GM12878 (cell line): Measurements from ENCODE around the gene RPL10A. TPM values are rescaled to one million over a fixed set of nuclear protein-coding genes. Genes with fewer than 3 reads are reported as not detected.

Experiments used
- ATAC-seq: fragments of 200-7000 bp; cut with Tn5 transposase; 3 replicates; pipeline ENCODE4 v1.9.1; 2020; ENCODE audit warnings: mild to moderate bottlenecking, moderate library complexity
- BruUV-seq: library from RNA; stranded (reverse); fragments of 400-500 nt; replicated peaks from 2 replicates; lab custom pipeline; 2021; lab: Mats Ljungman, UMichigan
- CTCF ChIA-PET: fragments of 300-600 bp; sonication (Branson Sonifier 250); formaldehyde crosslinking; extraction: SDS; loops from one replicate; lab custom pipeline; 2021; ENCODE audit warnings: inconsistent platforms; lab: Yijun Ruan, JAX
- POLR2A ChIA-PET: fragments of 350-600 bp; formaldehyde crosslinking; extraction: SDS; loops from one replicate; lab custom pipeline; 2021; ENCODE audit warnings: inconsistent platforms; lab: Charles Lee
- RAD21 ChIA-PET: fragments of 300-600 bp; sonication (Branson Sonifier 250); formaldehyde crosslinking; loops from one replicate; lab custom pipeline; 2023; ENCODE audit warnings: antibody characterized with exemption; ENCODE audit not compliant: unreplicated experiment; lab: Charles Lee
- SMC1A ChIA-PET: fragments of 300-600 bp; sonication (Branson Sonifier 250); formaldehyde crosslinking; loops from one replicate; lab custom pipeline; 2023; ENCODE audit not compliant: unreplicated experiment, uncharacterized antibody; lab: Charles Lee
- DNase-seq: peaks from one replicate; pipeline ENCODE4 v3.0.0-alpha.2; 2011; ENCODE audit warnings: low read depth, low spot score
- FAIRE-seq: peaks from 3 replicates; lab custom pipeline; 2011; peaks lifted over from hg19 to GRCh38; lab: Jason Lieb, UNC
- H2AFZ ChIP-seq: 2 replicates; pipeline ENCODE4 v1.6.0; 2011; ENCODE audit warnings: low read depth, low read length, control low read depth; ENCODE audit not compliant: control insufficient read depth
- H3K27ac ChIP-seq: 2 replicates; pipeline ENCODE4 v1.5.1; 2011; ENCODE audit warnings: control low read depth; ENCODE audit not compliant: control insufficient read depth, insufficient read depth
- H3K27me3 ChIP-seq, 2 experiments: replicated peaks in 1 of 2; 2 replicates each; pipeline versions ENCODE4 v1.6.0 to v1.6.1; 2011; ENCODE audit warnings: low read length in 1 of 2; ENCODE audit not compliant: control insufficient read depth in 2 of 2, insufficient read depth in 2 of 2
- H3K36me3 ChIP-seq, 2 experiments: 2 replicates each; pipeline ENCODE4 v1.5.1; 2011; ENCODE audit warnings: low read length in 1 of 2; ENCODE audit not compliant: control insufficient read depth in 2 of 2, insufficient read depth in 2 of 2
- H3K4me1 ChIP-seq: 2 replicates; pipeline ENCODE4 v1.6.1; 2011; ENCODE audit warnings: mild to moderate bottlenecking, low read length, moderate library complexity, mixed read lengths; ENCODE audit not compliant: control insufficient read depth, insufficient read depth
- H3K4me2 ChIP-seq: 2 replicates; pipeline ENCODE4 v1.6.0; 2011; ENCODE audit warnings: control low read depth; ENCODE audit not compliant: control insufficient read depth, insufficient read depth
- H3K4me3 ChIP-seq: fragments of 200-600 bp; sonication (generic); 2 replicates; pipeline ENCODE4 v1.5.1; 2016
- H3K79me2 ChIP-seq: 2 replicates; pipeline ENCODE4 v1.6.0; 2011; ENCODE audit warnings: low read length; ENCODE audit not compliant: control insufficient read depth, insufficient read depth
- H3K9ac ChIP-seq: 2 replicates; pipeline ENCODE4 v1.8.0; 2011; ENCODE audit warnings: low read length, control low read depth, mixed read lengths; ENCODE audit not compliant: control insufficient read depth, insufficient read depth
- H3K9me3 ChIP-seq: replicated peaks from 3 replicates; pipeline ENCODE4 v1.5.1; 2011; ENCODE audit warnings: mild to moderate bottlenecking, low read length; ENCODE audit not compliant: control insufficient read depth, insufficient read depth
- H4K20me1 ChIP-seq: 2 replicates; pipeline ENCODE4 v1.6.0; 2011; ENCODE audit not compliant: control insufficient read depth, insufficient read depth
- ASH2L ChIP-seq: fragments of 300-600, 200-600 bp; sonication (generic); IDR thresholded peaks from 2 replicates; pipeline ENCODE4 v1.6.1; 2017; ENCODE audit warnings: low read depth, mild to moderate bottlenecking, borderline replicate concordance
- BCL11A ChIP-seq: IDR thresholded peaks from 2 replicates; pipeline ENCODE4 v1.6.1; 2011; ENCODE audit warnings: low read depth, low read length
- CEBPB ChIP-seq, 2 experiments: fragments of 150-350 bp in 1 of 2; IDR thresholded peaks; 2 replicates each; pipeline ENCODE4 v1.6.1; 2012 to 2014; ENCODE audit warnings: low read depth in 2 of 2, low read length in 2 of 2, borderline replicate concordance in 1 of 2, inconsistent platforms in 1 of 2
- EGR1 ChIP-seq, 2 experiments: IDR thresholded peaks; 1 replicate in 1 of 2; 2 replicates in 1 of 2; pipeline ENCODE4 v1.6.1; 2011 to 2012; ENCODE audit warnings: low read depth in 2 of 2, low read length in 2 of 2, borderline replicate concordance in 1 of 2, mild to moderate bottlenecking in 1 of 2, moderate library complexity in 1 of 2
- TAF1 ChIP-seq: IDR thresholded peaks from 2 replicates; pipeline ENCODE4 v1.6.1; 2011; ENCODE audit warnings: mild to moderate bottlenecking, low read depth, low read length, borderline replicate concordance
- TBL1XR1 ChIP-seq: IDR thresholded peaks from 2 replicates; pipeline ENCODE4 v1.6.1; 2012; ENCODE audit warnings: low read depth, low read length, improper control_type of control experiment
- WGBS: methylation state at CpG from one replicate; pipeline ENCODE4 v1.1.6; 2016; ENCODE audit warnings: low lambda C conversion rate; ENCODE audit not compliant: insufficient replicate concordance, insufficient coverage; ENCODE audit errors: missing lambda C conversion rate; 5-methylcytosine and 5-hydroxymethylcytosine counted together
- in situ Hi-C: fragments of 300-500 bp; cut with MboI; formaldehyde crosslinking; loops from 9 replicates; pipeline ENCODE4 v1.14.3; 2018; ENCODE audit warnings: mixed read lengths
- intact Hi-C: fragments of 100-400 bp; cut with micrococcal nuclease; formaldehyde crosslinking; loops from one replicate; pipeline ENCODE4 v1.14.2; 2022; ENCODE audit not compliant: unreplicated experiment
- polyA plus RNA-seq, 11 experiments: library from polyadenylated mRNA; depleted of rRNA in 4 of 11; unstranded in 6 of 11; stranded (reverse) in 5 of 11; fragments of >200 nt; fragmentation: Nextera tagmentation in 4 of 11; fragmentation: Illumina TruSeq in 1 of 11; extraction: Ambion mirVana in 4 of 11; extraction: Trizol in 1 of 11; gene quantifications; 1 replicate in 1 of 11; 2 replicates in 10 of 11; pipeline versions ENCODE4 v1.2.1 to v1.2.3, GENCODE V29; 2011 to 2016; ENCODE audit warnings: inconsistent platforms in 2 of 11, missing spikeins in 2 of 11, low read depth in 1 of 11
- total RNA-seq, 4 experiments: library from RNA; depleted of rRNA in 3 of 4; stranded (reverse); fragments of >200 nt in 3 of 4; fragmentation: Illumina TruSeq in 1 of 4; extraction: Trizol in 1 of 4; gene quantifications; 2 replicates each; pipeline versions ENCODE4 v1.2.1 to v1.2.3, GENCODE V29; 2013 to 2021
- TF ChIP-seq, protein P1 (sequence below): fragments of 450-650 bp; formaldehyde crosslinking; IDR thresholded peaks from 2 replicates; pipeline ENCODE4 v1.4.0; 2020; ENCODE audit warnings: mild to moderate bottlenecking, moderate library complexity
- TF ChIP-seq, protein P2 (sequence below): fragments of 450-650 bp; formaldehyde crosslinking; IDR thresholded peaks from 2 replicates; pipeline ENCODE4 v1.4.0; 2022; ENCODE audit warnings: mild to moderate bottlenecking, moderate library complexity
- TF ChIP-seq, protein P3 (sequence below): IDR thresholded peaks from 2 replicates; pipeline ENCODE4 v1.6.1; 2012; ENCODE audit warnings: improper control_type of control experiment, low read depth, low read length; ENCODE audit not compliant: insufficient replicate concordance

Gene RPL10A
- total and polyA plus RNA-seq, 10 of the 15 experiments (the other 5 are each of a cell fraction or from before 2014, with no cell fraction given) = 833 to 4,029 (median 2,795) TPM

DNA sequence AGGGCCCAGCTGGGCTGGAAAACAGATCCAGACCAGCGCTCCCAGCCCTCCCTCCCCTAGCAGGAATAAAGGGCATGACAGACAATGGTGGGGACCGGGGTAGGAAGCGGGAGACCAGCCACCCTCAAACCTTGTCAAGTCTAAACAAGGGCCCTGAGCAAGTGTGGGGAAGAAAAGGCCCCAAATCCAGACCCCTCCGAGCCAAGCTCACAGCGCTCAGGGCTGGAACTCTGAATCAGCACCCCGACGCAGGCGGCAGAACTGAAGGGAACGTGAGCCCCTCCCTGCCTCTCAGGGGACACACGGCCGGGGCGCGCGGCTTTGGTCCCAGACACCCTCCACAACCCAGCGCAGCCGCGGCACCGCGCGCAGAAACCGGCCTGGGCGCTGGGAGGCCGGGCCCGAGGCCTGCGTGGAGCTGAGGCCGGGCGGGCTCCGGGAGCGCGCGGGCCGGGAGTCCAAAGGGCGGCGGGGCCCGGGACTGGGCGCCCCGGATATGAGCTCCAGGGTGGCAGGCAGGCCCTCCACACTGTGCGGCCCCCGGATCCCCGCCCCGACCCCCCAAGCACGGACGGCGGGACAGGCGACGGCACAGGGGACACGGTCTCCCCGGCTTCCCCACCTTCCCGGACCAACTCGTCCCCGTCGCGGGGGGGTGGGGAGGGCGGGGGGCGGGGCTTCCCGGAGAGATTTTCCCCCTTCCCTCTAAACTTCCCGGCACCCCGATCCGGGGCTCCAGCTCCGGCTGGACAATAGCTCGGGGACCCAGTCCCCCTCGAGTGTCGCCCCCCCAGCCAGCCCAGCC, 28.0 kb downstream of the RPL10A start:
- in situ Hi-C loops (no loop called here), intact Hi-C loops (no loop called here)
- CTCF ChIA-PET = no interaction called here
- SMC1A ChIA-PET = no interaction called here
- Histone ChIP-seq H3K27ac (no peak overlapping the region), H3K9ac (no peak overlapping the region), H4K20me1 (no peaks in the 10 kb centered on the region), H3K36me3 (no peaks in the 10 kb centered on the region), H3K4me3 (peak overlapping the region; percentile 57; the same call in 1 of the 2 replicates), H3K79me2 (no peaks in the 10 kb centered on the region), H3K4me1 (peaks cover 8% of the 10 kb centered on the region), H3K4me2 (0 out of 2 replicates have a peak overlapping the region, but pooled peaks have one; percentile 42), H2AFZ (no peak overlapping the region), H3K27me3 (peaks cover 0 to 16% of the 10 kb centered on the region in 2 experiments), H3K9me3 (no peaks in the 10 kb centered on the region)
- WGBS = 71% methylated on average over 16 of the region's 63 CpGs
- no peak for DNase-seq
- FAIRE-seq = no peak
- ATAC-seq = no peak
- POLR2A ChIA-PET = no interaction called here
- RAD21 ChIA-PET = interaction anchor here (0.6 kb wide), 1 partner anchor 171 kb away, joined by 3 read pairs; no protein-coding TSS in a partner anchor
- BruUV-seq = no TSS peak
- TF ChIP-seq, protein P1, sequence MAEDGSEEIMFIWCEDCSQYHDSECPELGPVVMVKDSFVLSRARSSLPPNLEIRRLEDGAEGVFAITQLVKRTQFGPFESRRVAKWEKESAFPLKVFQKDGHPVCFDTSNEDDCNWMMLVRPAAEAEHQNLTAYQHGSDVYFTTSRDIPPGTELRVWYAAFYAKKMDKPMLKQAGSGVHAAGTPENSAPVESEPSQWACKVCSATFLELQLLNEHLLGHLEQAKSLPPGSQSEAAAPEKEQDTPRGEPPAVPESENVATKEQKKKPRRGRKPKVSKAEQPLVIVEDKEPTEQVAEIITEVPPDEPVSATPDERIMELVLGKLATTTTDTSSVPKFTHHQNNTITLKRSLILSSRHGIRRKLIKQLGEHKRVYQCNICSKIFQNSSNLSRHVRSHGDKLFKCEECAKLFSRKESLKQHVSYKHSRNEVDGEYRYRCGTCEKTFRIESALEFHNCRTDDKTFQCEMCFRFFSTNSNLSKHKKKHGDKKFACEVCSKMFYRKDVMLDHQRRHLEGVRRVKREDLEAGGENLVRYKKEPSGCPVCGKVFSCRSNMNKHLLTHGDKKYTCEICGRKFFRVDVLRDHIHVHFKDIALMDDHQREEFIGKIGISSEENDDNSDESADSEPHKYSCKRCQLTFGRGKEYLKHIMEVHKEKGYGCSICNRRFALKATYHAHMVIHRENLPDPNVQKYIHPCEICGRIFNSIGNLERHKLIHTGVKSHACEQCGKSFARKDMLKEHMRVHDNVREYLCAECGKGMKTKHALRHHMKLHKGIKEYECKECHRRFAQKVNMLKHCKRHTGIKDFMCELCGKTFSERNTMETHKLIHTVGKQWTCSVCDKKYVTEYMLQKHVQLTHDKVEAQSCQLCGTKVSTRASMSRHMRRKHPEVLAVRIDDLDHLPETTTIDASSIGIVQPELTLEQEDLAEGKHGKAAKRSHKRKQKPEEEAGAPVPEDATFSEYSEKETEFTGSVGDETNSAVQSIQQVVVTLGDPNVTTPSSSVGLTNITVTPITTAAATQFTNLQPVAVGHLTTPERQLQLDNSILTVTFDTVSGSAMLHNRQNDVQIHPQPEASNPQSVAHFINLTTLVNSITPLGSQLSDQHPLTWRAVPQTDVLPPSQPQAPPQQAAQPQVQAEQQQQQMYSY (CRISPR knock-in tag) = no peak
- TF ChIP-seq EGR1 (IDR thresholded peaks at IDR 0.05; ENCODE audit: borderline replicate concordance in 1 of 2, low read depth in 2 of 2, low read length in 2 of 2) (no peak), ASH2L (no peak), CEBPB (IDR thresholded peaks at IDR 0.05; ENCODE audit: borderline replicate concordance in 1 of 2, low read depth in 2 of 2, low read length in 2 of 2) (no peak), BCL11A (no peak), TBL1XR1 (no peak), TAF1 (no peak)
- TF ChIP-seq, protein P2, sequence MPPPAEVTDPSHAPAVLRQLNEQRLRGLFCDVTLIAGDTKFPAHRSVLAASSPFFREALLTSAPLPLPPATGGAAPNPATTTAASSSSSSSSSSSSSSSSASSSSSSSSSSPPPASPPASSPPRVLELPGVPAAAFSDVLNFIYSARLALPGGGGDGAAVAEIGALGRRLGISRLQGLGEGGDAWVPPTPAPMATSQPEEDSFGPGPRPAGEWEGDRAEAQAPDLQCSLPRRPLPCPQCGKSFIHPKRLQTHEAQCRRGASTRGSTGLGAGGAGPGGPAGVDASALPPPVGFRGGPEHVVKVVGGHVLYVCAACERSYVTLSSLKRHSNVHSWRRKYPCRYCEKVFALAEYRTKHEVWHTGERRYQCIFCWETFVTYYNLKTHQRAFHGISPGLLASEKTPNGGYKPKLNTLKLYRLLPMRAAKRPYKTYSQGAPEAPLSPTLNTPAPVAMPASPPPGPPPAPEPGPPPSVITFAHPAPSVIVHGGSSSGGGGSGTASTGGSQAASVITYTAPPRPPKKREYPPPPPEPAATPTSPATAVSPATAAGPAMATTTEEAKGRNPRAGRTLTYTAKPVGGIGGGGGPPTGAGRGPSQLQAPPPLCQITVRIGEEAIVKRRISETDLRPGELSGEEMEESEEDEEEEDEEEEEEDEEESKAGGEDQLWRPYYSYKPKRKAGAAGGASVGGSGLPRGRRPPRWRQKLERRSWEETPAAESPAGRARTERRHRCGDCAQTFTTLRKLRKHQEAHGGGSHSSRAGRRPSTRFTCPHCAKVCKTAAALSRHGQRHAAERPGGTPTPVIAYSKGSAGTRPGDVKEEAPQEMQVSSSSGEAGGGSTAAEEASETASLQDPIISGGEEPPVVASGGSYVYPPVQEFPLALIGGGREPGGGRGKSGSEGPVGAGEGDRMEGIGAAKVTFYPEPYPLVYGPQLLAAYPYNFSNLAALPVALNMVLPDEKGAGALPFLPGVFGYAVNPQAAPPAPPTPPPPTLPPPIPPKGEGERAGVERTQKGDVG = no peak
- TF ChIP-seq, protein P3, sequence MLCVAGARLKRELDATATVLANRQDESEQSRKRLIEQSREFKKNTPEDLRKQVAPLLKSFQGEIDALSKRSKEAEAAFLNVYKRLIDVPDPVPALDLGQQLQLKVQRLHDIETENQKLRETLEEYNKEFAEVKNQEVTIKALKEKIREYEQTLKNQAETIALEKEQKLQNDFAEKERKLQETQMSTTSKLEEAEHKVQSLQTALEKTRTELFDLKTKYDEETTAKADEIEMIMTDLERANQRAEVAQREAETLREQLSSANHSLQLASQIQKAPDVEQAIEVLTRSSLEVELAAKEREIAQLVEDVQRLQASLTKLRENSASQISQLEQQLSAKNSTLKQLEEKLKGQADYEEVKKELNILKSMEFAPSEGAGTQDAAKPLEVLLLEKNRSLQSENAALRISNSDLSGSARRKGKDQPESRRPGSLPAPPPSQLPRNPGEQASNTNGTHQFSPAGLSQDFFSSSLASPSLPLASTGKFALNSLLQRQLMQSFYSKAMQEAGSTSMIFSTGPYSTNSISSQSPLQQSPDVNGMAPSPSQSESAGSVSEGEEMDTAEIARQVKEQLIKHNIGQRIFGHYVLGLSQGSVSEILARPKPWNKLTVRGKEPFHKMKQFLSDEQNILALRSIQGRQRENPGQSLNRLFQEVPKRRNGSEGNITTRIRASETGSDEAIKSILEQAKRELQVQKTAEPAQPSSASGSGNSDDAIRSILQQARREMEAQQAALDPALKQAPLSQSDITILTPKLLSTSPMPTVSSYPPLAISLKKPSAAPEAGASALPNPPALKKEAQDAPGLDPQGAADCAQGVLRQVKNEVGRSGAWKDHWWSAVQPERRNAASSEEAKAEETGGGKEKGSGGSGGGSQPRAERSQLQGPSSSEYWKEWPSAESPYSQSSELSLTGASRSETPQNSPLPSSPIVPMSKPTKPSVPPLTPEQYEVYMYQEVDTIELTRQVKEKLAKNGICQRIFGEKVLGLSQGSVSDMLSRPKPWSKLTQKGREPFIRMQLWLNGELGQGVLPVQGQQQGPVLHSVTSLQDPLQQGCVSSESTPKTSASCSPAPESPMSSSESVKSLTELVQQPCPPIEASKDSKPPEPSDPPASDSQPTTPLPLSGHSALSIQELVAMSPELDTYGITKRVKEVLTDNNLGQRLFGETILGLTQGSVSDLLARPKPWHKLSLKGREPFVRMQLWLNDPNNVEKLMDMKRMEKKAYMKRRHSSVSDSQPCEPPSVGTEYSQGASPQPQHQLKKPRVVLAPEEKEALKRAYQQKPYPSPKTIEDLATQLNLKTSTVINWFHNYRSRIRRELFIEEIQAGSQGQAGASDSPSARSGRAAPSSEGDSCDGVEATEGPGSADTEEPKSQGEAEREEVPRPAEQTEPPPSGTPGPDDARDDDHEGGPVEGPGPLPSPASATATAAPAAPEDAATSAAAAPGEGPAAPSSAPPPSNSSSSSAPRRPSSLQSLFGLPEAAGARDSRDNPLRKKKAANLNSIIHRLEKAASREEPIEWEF = no peak
